T-helper 2 cell treated with Interferon-gamma antibody and Interleukin-4, amounts not matched to agents 100 ng/mL and 5 ng/mL, for 36 hours (primary cell): Measurements from ENCODE around the gene PLGRKT. TPM values are rescaled to one million over a fixed set of nuclear protein-coding genes. Genes with fewer than 3 reads are reported as not detected.
"Not testable (repeated sequence)": the region's sequence is repeated elsewhere in the genome, so short reads cannot be mapped to it uniquely, and the experiment has no call there.

Experiments used
- intact Hi-C: fragments of 100-400 bp; cut with micrococcal nuclease; formaldehyde crosslinking; loops from one replicate; pipeline ENCODE4 v1.15.1; 2023
- total RNA-seq: library from RNA; stranded (reverse); gene quantifications from 2 replicates; pipeline ENCODE4 v1.2.3, GENCODE V29; 2022

The PLGRKT gene
- total RNA-seq, 1 donor from 2014 or later = 27.9 TPM

DNA sequence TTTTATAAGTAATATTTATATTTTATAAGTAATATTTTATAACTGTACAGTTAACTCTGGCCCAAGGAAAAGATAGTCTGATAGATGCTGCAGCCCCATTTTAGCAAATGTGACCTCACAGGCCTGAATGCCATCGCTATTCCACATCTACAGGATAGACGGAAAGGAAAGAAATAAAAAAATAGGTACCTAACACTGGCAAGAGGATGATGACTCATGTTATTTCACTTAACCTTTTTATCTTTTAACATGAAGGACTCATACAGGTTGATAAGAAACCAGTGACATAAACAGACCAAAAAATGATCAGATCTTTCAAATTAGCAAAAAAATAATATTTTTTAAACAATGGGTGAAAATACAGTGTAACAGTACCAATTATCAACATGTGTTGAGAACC, 15.3 kb upstream of the PLGRKT start:
- intact Hi-C loops = loop anchor here (5.0 kb wide), 4 partner anchors 389 to 1926 kb away; partner anchors contain the start of genes RFX3 and UHRF2

DNA sequence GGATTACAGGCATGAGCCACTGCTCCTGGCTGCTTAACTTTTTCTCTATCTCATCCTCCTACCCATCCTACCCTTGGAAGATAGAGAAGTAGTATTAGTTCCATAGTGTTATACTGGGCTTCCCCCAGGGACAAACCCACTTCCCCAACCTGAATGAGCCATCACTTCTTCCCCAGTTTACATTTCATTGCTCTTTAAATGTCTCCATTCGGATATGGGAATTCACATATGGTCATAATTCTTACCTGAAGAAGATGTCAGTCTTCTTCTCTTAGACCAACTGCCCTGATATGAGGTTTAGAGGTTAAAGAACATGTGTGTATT, 14.5 kb upstream of the PLGRKT start:
- intact Hi-C loops = loop anchor here (5.0 kb wide), 4 partner anchors 390 to 1925 kb away; partner anchors contain the start of genes RFX3 and UHRF2

DNA sequence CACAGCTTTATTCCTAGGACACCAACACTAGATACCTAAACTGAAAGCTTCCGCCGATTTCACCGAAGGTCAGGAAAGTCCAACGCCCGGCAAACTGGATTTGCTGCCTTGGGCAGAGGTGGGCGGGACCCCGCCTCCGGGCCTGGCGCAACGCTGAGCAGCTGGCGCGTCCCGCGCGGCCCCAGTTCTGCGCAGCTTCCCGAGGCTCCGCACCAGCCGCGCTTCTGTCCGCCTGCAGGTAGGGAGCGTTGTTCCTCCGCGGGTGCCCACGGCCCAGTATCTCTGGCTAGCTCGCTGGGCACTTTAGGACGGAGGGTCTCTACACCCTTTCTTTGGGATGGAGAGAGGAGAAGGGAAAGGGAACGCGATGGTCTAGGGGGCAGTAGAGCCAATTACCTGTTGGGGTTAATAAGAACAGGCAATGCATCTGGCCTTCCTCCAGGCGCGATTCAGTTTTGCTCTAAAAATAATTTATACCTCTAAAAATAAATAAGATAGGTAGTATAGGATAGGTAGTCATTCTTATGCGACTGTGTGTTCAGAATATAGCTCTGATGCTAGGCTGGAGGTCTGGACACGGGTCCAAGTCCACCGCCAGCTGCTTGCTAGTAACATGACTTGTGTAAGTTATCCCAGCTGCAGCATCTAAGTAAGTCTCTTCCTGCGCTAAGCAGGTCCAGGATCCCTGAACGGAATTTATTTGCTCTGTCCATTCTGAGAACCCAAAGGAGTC, 12.8 kb upstream of the PLGRKT start, which contains the start of gene CD274:
CD274 (plus strand) TSS at position 184 of the 733 bp plus-strand sequence. CDS start 5,572 bp downstream, outside the sequence.
- intact Hi-C loops = loop anchor here (1.0 to 5.0 kb wide), 8 partner anchors 13 to 1923 kb away; partner anchors contain the start of genes PDCD1LG2, PLGRKT, RFX3 and UHRF2

DNA sequence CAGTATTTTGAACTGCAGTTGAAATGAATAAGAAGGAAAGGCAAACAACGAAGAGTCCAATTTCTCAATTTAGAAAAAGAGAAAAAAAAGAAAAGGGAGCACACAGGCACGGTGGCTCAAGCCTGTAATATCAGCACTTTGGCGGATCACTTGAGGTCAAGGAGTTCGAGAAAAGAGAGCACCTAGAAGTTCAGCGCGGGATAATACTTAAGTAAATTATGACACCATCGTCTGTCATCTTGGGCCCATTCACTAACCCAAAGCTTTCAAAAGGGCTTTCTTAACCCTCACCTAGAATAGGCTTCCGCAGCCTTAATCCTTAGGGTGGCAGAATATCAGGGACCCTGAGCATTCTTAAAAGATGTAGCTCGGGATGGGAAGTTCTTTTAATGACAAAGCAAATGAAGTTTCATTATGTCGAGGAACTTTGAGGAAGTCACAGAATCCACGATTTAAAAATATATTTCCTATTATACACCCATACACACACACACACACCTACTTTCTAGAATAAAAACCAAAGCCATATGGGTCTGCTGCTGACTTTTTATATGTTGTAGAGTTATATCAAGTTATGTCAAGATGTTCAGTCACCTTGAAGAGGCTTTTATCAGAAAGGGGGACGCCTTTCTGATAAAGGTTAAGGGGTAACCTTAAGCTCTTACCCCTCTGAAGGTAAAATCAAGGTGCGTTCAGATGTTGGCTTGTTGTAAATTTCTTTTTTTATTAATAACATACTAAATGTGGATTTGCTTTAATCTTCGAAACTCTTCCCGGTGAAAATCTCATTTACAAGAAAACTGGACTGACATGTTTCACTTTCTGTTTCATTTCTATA, 12.0 kb upstream of the PLGRKT start:
- intact Hi-C loops = loop anchor here (1.0 to 5.0 kb wide), 8 partner anchors 12 to 1922 kb away; partner anchors contain the start of genes PDCD1LG2, PLGRKT, RFX3 and UHRF2

DNA sequence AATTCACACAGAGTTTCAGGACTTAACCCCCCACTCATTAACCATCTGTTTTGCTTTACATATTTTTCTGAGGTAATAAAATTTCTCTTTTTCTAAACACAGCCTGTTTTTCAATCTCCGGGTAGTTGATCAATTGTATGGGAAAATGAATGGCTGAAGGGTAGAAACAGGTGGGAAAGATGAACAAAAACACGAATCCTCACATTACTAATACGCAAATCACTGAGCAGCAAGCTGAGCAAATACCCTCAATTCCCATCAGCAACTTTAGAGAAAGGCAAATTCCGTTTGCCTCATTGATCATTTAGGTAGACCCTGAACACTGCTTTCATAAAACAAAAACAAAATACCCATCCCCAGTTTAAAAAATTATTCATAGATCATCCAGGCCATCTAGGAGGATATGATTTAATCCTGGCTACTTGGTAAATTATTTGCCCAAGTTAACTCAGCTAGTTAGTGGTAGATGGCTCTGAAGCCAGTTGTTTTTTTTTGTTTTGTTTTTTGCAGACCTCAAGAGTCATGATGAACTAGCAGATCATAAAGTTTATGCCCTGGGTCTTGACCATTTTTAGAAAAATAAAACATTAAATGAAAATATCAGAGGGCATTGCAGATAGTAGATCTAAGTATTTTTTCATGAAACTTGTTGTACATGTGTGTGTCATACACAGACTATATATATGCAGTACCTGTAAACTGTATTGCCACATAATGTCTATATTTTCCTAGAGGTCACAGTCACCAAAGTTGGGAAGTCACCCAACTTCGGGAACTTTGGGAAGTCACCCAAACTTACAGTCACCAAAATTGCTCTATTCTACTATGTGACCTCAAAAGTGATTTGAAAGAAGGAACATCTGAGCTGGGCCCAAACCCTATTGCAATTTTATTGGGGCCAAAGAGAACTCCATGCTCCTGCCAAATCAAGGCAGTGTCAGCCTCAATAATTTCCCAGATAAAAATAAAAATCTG, 11.0 kb upstream of the PLGRKT start:
- intact Hi-C loops = no loop called here

DNA sequence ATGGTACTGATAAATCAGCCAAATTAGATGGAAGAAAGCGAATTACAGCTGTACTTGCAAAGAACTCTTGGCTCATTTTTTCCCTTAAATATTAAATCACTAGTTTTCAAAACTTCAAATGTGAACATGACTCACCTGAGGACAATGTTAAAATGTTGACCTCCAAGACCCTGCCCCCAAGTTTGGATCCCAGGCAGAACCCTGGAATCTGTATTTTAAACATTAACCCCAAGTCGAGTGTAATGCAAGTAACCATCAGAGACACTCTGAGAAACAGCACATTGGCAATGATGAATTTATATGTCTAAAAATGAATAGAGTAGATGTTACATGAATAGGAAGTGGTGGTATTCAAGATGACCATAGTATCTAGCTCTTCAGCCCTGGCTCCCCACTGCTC, 10.3 kb upstream of the PLGRKT start:
- intact Hi-C loops = no loop called here

DNA sequence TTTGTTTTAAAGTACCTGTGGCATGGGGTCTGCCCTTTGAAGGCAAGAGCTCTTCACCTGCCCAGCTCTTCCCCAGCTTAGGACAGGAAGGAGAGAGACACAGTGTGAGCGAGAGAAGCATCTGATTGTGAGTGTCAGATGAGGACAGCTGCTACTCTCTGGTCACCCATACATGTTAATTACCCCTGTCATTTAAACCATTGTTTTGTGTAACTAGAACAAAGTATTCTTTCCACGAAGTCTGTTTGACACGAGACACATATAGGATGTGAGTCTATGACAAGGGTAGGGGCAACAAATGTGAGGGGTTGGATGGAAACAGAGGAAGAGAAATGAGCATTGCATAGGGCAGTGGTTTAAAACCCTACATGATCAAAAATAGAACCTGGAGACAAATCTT, 9.6 kb upstream of the PLGRKT start:
- intact Hi-C loops = no loop called here

DNA sequence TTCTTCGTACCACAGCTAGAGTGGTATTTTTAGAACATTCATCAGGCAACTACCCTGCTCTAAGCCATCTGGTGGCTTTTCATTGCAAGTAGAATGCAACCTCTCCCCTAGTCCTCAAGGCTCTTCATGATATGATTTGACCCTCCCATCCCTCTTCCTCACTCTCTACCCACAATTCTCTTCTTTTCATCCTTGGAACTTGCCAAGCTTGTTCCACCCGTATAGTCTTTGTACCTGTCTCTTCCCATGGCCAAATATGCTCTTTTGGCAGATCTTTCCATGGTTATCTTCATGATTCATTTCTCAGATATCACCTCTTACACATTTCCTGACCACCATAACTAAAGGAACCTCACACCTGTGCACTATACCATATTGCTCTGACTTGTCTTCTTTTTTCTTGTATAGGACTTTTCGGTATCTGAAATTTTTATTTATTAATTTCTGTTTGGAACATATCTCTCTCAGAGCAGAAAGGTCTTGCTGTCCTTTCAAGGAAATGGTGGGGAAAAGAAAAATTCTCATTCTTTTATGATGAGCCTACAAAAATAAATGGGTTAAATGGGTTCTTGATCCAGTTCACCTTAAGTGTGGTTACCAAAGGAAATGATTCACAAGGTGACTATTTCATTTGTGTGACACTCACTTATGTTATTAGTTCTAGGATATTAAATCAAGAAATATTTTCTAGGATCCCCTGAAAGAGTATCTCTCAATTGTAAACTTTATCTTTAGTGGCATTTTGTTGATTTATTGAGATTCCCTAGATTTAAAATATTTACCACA, 8.9 kb upstream of the PLGRKT start:
- intact Hi-C loops = no loop called here

DNA sequence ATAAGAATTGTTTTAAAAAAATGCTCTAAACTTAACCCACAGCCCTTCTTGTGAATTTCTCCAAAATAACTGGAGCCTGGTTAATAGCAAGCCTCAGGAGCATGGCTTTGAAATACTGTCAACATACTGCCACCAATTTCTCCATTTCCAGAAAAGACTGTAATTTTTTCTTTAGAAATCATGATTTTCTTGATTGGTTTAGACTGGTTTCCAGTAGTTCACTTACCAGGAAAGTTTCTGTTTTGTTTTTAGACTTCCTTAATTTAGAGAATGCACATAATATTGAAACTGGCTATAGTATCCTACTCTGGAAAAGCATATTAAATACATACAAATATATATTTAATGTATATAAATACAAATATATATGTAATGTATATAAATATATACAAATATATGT, 8.2 kb upstream of the PLGRKT start:
- intact Hi-C loops = no loop called here

DNA sequence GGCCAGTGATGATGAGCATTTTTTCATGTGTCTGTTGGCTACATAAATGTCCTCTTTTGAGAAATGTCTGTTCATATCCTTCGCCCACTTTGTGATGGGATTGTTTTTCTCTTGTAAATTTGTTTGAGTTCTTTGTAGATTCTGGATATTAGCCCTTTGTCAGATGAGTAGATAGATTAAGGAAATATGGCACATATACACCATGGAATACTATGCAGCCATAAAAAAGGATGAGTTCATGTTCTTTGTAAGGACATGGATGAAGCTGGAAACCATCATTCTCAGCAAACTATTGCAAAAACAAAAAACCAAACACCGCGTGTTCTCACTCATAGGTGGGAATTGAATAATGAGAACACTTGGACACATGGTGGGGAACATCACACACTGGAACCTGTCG, 7.4 kb upstream of the PLGRKT start:
- intact Hi-C loops = not testable (repeated sequence)

DNA sequence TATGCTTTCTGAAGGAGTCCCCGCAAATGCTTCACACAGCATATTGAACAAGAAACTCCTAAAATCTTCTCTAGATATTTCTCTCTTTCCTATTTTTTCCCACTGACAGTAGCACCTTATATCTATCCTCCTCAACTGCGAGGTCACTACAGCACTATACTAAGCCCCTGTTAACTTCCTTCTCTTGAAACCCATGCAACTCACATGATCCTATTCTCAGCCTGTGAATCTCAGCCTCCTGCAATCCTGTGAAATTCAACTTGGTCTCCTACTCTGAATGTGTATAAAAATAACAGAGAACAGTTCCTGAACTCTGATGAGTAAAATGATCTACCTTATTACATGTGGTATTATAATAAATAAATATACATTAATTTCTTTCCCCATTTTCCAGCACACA, 6.1 kb upstream of the PLGRKT start:
- intact Hi-C loops = loop anchor here (2.0 kb wide), 1 partner anchor 147 kb away; no protein-coding TSS in a partner anchor

DNA sequence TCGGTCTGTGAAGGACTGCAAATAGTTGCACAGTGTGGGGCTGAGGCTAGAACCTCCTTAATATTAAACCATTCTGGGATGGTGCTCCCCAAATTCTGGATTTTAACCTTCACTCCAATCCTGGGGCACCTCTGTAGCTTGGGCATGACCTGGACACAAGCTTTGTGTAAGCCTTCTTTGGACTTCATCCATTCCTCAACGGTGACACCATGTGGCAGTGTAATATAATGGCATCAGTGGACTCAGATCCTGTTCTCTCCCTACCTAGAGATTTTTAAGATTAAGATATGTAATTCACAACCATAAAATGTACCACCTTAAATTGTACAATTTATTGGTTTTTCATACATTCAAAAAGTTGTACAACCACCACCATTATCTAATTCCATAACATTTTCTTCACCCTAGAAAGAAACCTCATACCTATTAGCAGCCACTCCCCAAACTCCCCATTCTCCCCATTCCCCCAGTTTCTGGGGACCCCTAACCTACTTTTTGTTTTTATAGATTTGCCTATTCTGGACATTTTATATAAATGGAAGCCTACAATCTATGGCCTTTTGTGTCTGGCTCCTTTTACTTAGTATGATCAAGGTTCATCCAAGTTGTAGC, 4.8 kb upstream of the PLGRKT start:
- intact Hi-C loops = loop anchor here (2.0 kb wide), 1 partner anchor 148 kb away; no protein-coding TSS in a partner anchor

DNA sequence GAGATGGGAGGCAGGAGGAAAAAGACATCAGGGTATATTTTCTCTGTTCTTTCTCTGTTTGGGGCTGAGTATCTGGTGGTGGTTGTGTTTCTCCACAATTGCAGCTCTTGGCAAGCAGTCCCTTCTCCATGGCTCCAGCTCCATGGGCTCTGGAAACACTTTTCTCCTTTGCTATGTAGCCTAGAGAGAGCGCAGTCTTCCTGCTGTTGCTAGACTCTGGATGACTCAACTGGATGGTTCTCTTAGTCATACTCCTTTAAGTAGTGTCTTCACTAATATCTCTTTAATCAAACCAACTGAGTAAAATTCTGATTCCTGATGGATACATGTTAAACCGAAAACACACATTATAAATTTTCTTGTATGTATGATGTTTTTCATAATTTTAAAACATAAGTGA, 3.3 kb upstream of the PLGRKT start:
- intact Hi-C loops = no loop called here

DNA sequence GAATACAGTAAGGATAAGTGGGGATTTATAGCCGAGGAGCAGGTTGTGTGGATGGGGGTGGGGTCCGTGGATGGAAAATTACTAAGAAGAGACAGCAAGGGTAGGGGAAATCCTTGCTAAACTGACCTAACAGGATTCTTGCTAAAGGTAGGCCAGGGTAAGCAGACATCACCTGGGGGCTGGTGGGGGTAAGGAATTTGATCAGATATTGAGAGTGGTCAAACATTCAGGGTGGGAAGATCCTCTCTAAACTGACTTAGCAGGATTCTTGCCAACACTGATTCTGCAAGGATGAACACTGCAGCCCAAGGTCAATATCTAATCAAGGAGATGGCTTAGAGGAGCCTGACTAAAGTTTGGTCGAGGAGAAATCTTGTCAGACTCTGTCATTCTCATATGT, 2.7 kb upstream of the PLGRKT start:
- intact Hi-C loops = no loop called here

DNA sequence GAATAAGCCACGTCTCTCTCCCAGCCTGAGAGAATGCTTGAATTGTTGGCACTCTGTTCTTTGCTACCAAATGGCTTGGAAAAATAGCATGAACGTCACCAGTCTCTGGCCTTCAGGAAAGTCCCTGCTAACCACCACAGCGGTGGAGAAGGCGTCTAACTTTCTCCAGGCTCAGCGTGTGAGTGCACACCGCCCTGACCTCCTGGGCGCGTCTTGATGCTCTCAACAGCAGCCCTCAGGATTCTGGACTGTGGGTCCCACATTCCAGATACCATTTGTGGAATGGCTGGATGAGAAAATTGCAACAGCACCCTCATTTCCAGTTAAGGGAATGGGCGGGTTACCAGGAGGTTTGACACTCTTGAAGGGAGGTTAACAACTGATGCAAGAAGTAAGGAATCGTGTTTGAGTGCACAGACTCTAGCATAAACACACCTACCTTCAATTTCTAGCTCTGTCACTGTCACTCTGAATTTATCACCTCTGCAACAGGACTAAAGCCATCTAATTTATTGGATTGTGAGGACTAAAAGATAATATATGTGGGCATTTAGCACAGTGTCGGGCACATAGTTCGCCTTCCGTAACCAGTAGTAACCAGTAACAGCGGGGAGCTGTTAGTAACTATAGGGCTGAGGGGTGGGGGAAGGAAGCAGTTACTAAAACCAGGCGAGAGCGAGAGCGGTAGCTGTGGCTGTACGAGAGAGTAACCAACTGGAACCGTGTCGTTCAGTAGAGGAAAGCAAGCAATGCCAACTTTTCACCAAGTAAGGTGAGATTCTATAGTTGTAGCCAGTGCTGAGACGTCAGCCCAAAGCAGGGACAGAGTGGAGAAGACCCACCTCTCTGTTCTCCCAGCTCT, 807 bp upstream of the PLGRKT start:
- intact Hi-C loops = loop anchor here (5.0 kb wide), 6 partner anchors 404 to 974 kb away; partner anchors contain the start of genes AK3, JAK2 and UHRF2

DNA sequence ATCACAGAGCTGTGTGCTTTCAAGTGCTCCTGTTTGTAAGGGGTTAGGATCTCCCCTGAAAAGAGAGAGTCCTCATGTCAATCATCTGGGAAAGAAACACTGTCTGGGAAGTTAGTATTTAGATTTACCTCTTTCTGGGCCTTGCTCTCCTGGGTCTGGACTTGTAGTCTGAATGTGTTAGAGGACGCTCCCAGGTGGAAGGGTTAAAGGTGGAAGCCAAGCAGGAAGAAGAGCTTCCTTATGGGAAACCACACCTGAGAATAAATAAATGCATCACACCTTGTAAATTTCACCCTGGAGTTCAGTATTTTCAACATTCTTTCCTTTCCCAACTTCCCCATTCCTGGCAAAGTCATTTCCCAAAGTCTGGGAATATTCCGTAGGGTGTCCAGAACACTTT, 1.3 kb downstream of the PLGRKT start:
- intact Hi-C loops = loop anchor here (5.0 kb wide), 6 partner anchors 406 to 976 kb away; partner anchors contain the start of genes AK3, JAK2 and UHRF2

DNA sequence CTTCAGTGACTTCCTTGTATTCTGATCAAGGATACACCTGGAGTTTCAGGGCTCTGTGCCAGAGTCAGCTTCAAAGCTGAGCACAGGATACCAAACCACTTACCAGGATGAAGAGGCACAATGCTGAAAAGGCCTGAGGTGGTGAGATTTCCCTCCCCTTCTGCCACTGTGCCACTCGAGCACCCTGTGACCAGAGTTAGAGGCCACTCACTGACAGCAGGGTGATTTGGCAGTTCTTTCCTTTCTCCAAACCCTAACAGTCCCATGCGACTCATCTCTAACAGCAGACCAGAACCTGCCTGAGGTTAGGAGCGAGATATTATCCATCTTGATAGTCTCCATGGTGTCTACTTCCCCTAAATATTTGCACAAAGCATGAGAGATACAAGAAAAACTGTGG, 1.8 kb downstream of the PLGRKT start:
- intact Hi-C loops = loop anchor here (5.0 kb wide), 6 partner anchors 406 to 976 kb away; partner anchors contain the start of genes AK3, JAK2 and UHRF2
